Retinal pigment epithelial cell (primary cell): ENCODE measurements around the gene SLAMF9.
"Not testable (repeated sequence)": the region's sequence is repeated elsewhere in the genome, so short reads cannot be mapped to it uniquely, and the experiment has no call there.

Source experiments
- DNase-seq: peaks from one replicate; pipeline ENCODE4 v3.0.0-alpha.2; 2010; ENCODE audit warnings: low read depth
- H3K4me3 ChIP-seq: 2 replicates; pipeline ENCODE4 v1.5.1; 2011; ENCODE audit warnings: mild to moderate bottlenecking, low read length, control low read depth, moderate library complexity
- CTCF ChIP-seq: conservative IDR thresholded peaks from 2 replicates; pipeline ENCODE4 v1.5.1; 2011; ENCODE audit warnings: low read depth, low read length, control low read depth, inconsistent platforms

SLAMF9 gene

GRCh38 chr1:159908031-159908940 is 45.8 kb downstream of the SLAMF9 start:
- no peak for TF ChIP-seq CTCF
- no peak overlapping the region for H3K4me3 ChIP-seq
- no peak for DNase-seq

GRCh38 chr1:159906960-159907359 is 47.1 kb downstream of the SLAMF9 start:
- no peak overlapping the region for H3K4me3 ChIP-seq
- no peak for TF ChIP-seq CTCF
- DNase-seq = no peak

GRCh38 chr1:159904036-159904435 is 50.0 kb downstream of the SLAMF9 start:
- not testable (repeated sequence) for DNase-seq, H3K4me3 ChIP-seq

- no peak for DNase-seq
- TF ChIP-seq CTCF = no peak
- no peak overlapping the region for H3K4me3 ChIP-seq
Measured at GRCh38 chr1:159902541-159902940, 51.5 kb downstream of the SLAMF9 start.
